H1 (cell line): ENCODE measurements around the gene SBF2. TPM values are rescaled to one million over a fixed set of nuclear protein-coding genes. Genes with fewer than 3 reads are reported as not detected.

Source experiments
- CTCF ChIA-PET: fragments of 300-600 bp; sonication (Branson Sonifier 250); formaldehyde crosslinking; loops from one replicate; lab custom pipeline; 2021; ENCODE audit not compliant: partially characterized antibody; lab: Charles Lee
- POLR2A ChIA-PET: fragments of 300-600 bp; sonication (Branson Sonifier 250); formaldehyde crosslinking; loops from one replicate; lab custom pipeline; 2021; ENCODE audit warnings: inconsistent platforms; ENCODE audit not compliant: partially characterized antibody; lab: Charles Lee
- DNase-seq, 2 experiments: peaks; one replicate each; pipeline versions ENCODE4 v3.0.0 to v3.0.0-alpha.2; 2010 to 2022; ENCODE audit warnings: low spot score in 2 of 2, low read depth in 1 of 2, mixed read lengths in 1 of 2
- FAIRE-seq: peaks from 2 replicates; lab custom pipeline; 2011; peaks lifted over from hg19 to GRCh38; lab: Jason Lieb, UNC
- H2AFZ ChIP-seq: 2 replicates; pipeline ENCODE4 v1.8.1; 2012; ENCODE audit warnings: low read length, inconsistent platforms
- H2AK5ac ChIP-seq: 2 replicates; pipeline ENCODE4 v1.6.1; 2013; ENCODE audit warnings: low read depth, low read length
- H2BK120ac ChIP-seq: replicated peaks from 2 replicates; pipeline ENCODE3; 2013; ENCODE audit warnings: low read depth, low read length, inconsistent platforms
- H2BK12ac ChIP-seq: 2 replicates; pipeline ENCODE4 v1.6.1; 2013; ENCODE audit warnings: low read depth, low read length
- H2BK15ac ChIP-seq: 2 replicates; pipeline ENCODE4 v1.6.1; 2013; ENCODE audit warnings: low read length
- H2BK20ac ChIP-seq: 2 replicates; pipeline ENCODE4 v1.6.1; 2013; ENCODE audit warnings: low read length
- H2BK5ac ChIP-seq: 2 replicates; pipeline ENCODE4 v1.6.1; 2013; ENCODE audit warnings: low read depth, low read length
- H3K14ac ChIP-seq: 2 replicates; pipeline ENCODE4 v1.6.1; 2013; ENCODE audit warnings: inconsistent platforms; ENCODE audit not compliant: insufficient read length
- H3K18ac ChIP-seq: 2 replicates; pipeline ENCODE4 v1.6.1; 2013; ENCODE audit warnings: low read length; ENCODE audit errors: extremely low read depth
- H3K23ac ChIP-seq: 2 replicates; pipeline ENCODE4 v1.6.1; 2013; ENCODE audit warnings: inconsistent platforms; ENCODE audit not compliant: insufficient read length
- H3K23me2 ChIP-seq: 2 replicates; pipeline ENCODE4 v1.6.1; 2013; ENCODE audit warnings: low read depth, low read length
- H3K27ac ChIP-seq: 2 replicates; pipeline ENCODE4 v1.6.1; 2011; ENCODE audit warnings: low read depth, low read length, inconsistent platforms
- H3K27me3 ChIP-seq, 4 experiments: replicated peaks in 1 of 4; 1 replicate in 1 of 4; 2 replicates in 3 of 4; pipeline versions ENCODE4 v1.6.1 to v1.8.1; 2011 to 2013; ENCODE audit warnings: low read length in 3 of 4, mild to moderate bottlenecking in 3 of 4, inconsistent platforms in 2 of 4, mixed read lengths in 2 of 4, moderate library complexity in 1 of 4; ENCODE audit not compliant: control insufficient read depth in 3 of 4, insufficient read depth in 3 of 4; ENCODE audit errors: extremely low read depth in 1 of 4
- H3K36me3 ChIP-seq, 4 experiments: 2 replicates each; pipeline versions ENCODE4 v1.6.1 to v1.8.1; 2011 to 2013; ENCODE audit warnings: mild to moderate bottlenecking in 4 of 4, low read length in 3 of 4, moderate library complexity in 2 of 4, control low read depth in 1 of 4, inconsistent platforms in 1 of 4; ENCODE audit not compliant: insufficient read depth in 4 of 4, control insufficient read depth in 2 of 4
- H3K4ac ChIP-seq: replicated peaks from 2 replicates; pipeline ENCODE3; 2013; ENCODE audit warnings: low read length, low read depth, mixed read lengths, inconsistent platforms; ENCODE audit not compliant: insufficient read length
- H3K4me1 ChIP-seq, 4 experiments: replicated peaks in 1 of 4; 1 replicate in 1 of 4; 2 replicates in 3 of 4; pipeline versions ENCODE4 v1.6.1 to v1.8.1; 2011 to 2013; ENCODE audit warnings: low read length in 3 of 4, inconsistent platforms in 2 of 4, mixed read lengths in 1 of 4; ENCODE audit not compliant: insufficient read depth in 4 of 4, control insufficient read depth in 3 of 4
- H3K4me2 ChIP-seq, 2 experiments: 2 replicates each; pipeline versions ENCODE4 v1.6.1 to v1.8.1; 2011 to 2013; ENCODE audit warnings: low read depth in 2 of 2, low read length in 2 of 2, control low read depth in 1 of 2, inconsistent platforms in 1 of 2, mild to moderate bottlenecking in 1 of 2; ENCODE audit not compliant: insufficient read depth in 1 of 2
- H3K4me3 ChIP-seq, 4 experiments: fragments of 200-600, 300-600 bp in 1 of 4; sonication (generic), shearing (Covaris generic), sonication (Bioruptor Twin) in 1 of 4; 2 replicates each; pipeline versions ENCODE4 v1.5.1 to v1.8.1; 2011 to 2016; ENCODE audit warnings: low read length in 4 of 4, low read depth in 3 of 4, control low read depth in 2 of 4, inconsistent platforms in 2 of 4, mild to moderate bottlenecking in 2 of 4, mixed read lengths in 1 of 4, moderate library complexity in 1 of 4; ENCODE audit not compliant: insufficient read depth in 2 of 4; ENCODE audit errors: extremely low read depth in 1 of 4
- H3K56ac ChIP-seq: replicated peaks from 2 replicates; pipeline ENCODE3; 2013; ENCODE audit warnings: low read depth, mild to moderate bottlenecking, mixed read lengths, low read length, inconsistent platforms; ENCODE audit not compliant: insufficient read length
- H3K79me1 ChIP-seq: 2 replicates; pipeline ENCODE4 v1.6.1; 2013; ENCODE audit warnings: low read depth, low read length, control low read depth
- H3K79me2 ChIP-seq, 2 experiments: 2 replicates each; pipeline versions ENCODE4 v1.6.1 to v1.8.1; 2012 to 2013; ENCODE audit warnings: low read length in 2 of 2, mild to moderate bottlenecking in 2 of 2, inconsistent platforms in 1 of 2; ENCODE audit not compliant: insufficient read depth in 2 of 2, control insufficient read depth in 1 of 2
- H3K9ac ChIP-seq, 4 experiments: replicated peaks in 1 of 4; 1 replicate in 1 of 4; 2 replicates in 3 of 4; pipeline versions ENCODE4 v1.6.1 to v1.8.1; 2011 to 2013; ENCODE audit warnings: low read depth in 3 of 4, low read length in 3 of 4, control low read depth in 2 of 4, mild to moderate bottlenecking in 2 of 4, moderate library complexity in 2 of 4, inconsistent platforms in 1 of 4; ENCODE audit errors: extremely low read depth in 1 of 4
- H3K9me3 ChIP-seq, 2 experiments: 2 replicates each; pipeline versions ENCODE4 v1.6.1 to v1.8.1; 2012 to 2013; ENCODE audit warnings: mild to moderate bottlenecking in 2 of 2, moderate library complexity in 2 of 2, control low read depth in 1 of 2, inconsistent platforms in 1 of 2, low read depth in 1 of 2, low read length in 1 of 2, mixed read lengths in 1 of 2; ENCODE audit not compliant: insufficient read depth in 2 of 2
- H4K20me1 ChIP-seq, 2 experiments: replicated peaks in 1 of 2; 2 replicates each; pipeline versions ENCODE3 to v1.8.1; 2011 to 2013; ENCODE audit warnings: inconsistent platforms in 2 of 2, low read length in 2 of 2, mild to moderate bottlenecking in 1 of 2; ENCODE audit not compliant: insufficient read depth in 2 of 2, control insufficient read depth in 1 of 2
- H4K5ac ChIP-seq: 2 replicates; pipeline ENCODE4 v1.6.1; 2013; ENCODE audit warnings: low read length, low read depth, mixed read lengths, inconsistent platforms; ENCODE audit not compliant: insufficient read length
- H4K8ac ChIP-seq: 2 replicates; pipeline ENCODE4 v1.8.0; 2013; ENCODE audit warnings: mild to moderate bottlenecking, moderate library complexity, low read length, inconsistent platforms; ENCODE audit not compliant: insufficient read depth; ENCODE audit errors: extremely low read depth
- H4K91ac ChIP-seq: replicated peaks from 2 replicates; pipeline ENCODE3; 2013; ENCODE audit warnings: low read length, mixed read lengths, inconsistent platforms; ENCODE audit not compliant: insufficient read length
- MAX ChIP-seq: IDR thresholded peaks from 2 replicates; pipeline ENCODE4 v1.6.1; 2012; ENCODE audit warnings: inconsistent platforms
- TCF12 ChIP-seq: IDR thresholded peaks from 2 replicates; pipeline ENCODE4 v1.6.1; 2011; ENCODE audit warnings: low read depth, mild to moderate bottlenecking, low read length
- WGBS, 2 experiments: shearing (Covaris generic) in 1 of 2; methylation state at CpG; one replicate each; pipeline versions ENCODE4 v1.1.6 to v1.1.7; 2013 to 2015; ENCODE audit warnings: low lambda C conversion rate in 2 of 2, mixed read lengths in 2 of 2, inconsistent platforms in 1 of 2, low coverage in 1 of 2, missing lambda C conversion rate in 1 of 2; ENCODE audit not compliant: insufficient replicate concordance in 2 of 2, insufficient coverage in 1 of 2, insufficient read length in 1 of 2; ENCODE audit errors: extremely low coverage in 1 of 2, missing lambda C conversion rate in 1 of 2; 5-methylcytosine and 5-hydroxymethylcytosine counted together
- polyA plus RNA-seq, 7 experiments: library from polyadenylated mRNA; depleted of rRNA in 3 of 7; stranded (reverse) in 5 of 7; unstranded in 2 of 7; fragments of >200 nt in 5 of 7; fragments of 200-250 nt in 2 of 7; gene quantifications; 1 replicate in 5 of 7; 2 replicates in 1 of 7; 4 replicates in 1 of 7; pipeline versions ENCODE4 v1.2.1 to v1.2.3, GENCODE V29; 2011 to 2013; ENCODE audit warnings: missing spikeins in 2 of 7, mixed read lengths in 2 of 7
- total RNA-seq: library from RNA; stranded (reverse); fragmentation: NEBNext Ultra II Directional; extraction: Animal tissue kit (Norgen Biotek cat#: 25700); gene quantifications from 2 replicates; pipeline ENCODE4 v1.2.1, GENCODE V29; 2021

SBF2 gene
- total and polyA plus RNA-seq, 2 of the 8 experiments (the other 6 are each of a cell fraction or from before 2014, with no cell fraction given): 36.7 to 50.5 TPM

DNA sequence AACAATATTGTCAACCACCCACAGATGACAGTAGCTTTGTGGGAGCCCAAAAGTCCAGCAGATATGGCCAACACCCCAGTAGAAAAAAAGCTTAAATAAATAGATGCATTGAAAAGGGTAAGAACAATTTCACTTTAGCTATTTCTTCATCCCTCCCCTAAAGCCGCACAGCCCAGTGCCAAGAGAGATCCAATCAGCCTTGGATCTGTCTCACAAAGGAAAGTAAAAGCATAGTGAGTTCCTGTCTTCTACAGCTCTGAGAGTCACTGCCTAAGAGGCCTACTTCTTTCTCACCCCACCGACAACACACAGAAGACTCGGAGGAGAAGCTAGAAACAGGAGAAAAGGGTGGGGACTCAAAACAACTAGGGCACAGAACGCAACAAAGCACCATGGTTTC is 196.4 kb downstream of the SBF2 start:
- Histone ChIP-seq H4K5ac (no peak overlapping the region), H3K56ac (no peak overlapping the region), H3K27me3 (no peaks in the 10 kb centered on the region), H3K14ac (no peak overlapping the region), H3K4me1 (no peaks in the 10 kb centered on the region), H4K20me1 (no peaks in the 10 kb centered on the region), H3K23me2 (no peaks in the 10 kb centered on the region), H3K4ac (no peak overlapping the region), H2AFZ (no peak overlapping the region), H3K9me3 (peaks cover 5 to 6% of the 10 kb centered on the region in 2 experiments; a peak in 2 of 4 replicates), H3K18ac (no peak overlapping the region), H3K4me2 (no peak overlapping the region), H3K27ac (no peak overlapping the region), H2AK5ac (no peak overlapping the region), H4K8ac (no peak overlapping the region), H3K4me3 (no peak overlapping the region), H2BK5ac (no peak overlapping the region), H3K9ac (no peak overlapping the region), H3K79me2 (no peaks in the 10 kb centered on the region), H3K23ac (no peak overlapping the region), H4K91ac (no peak overlapping the region), H2BK20ac (no peak overlapping the region; the same call in 1 of the 2 replicates), H3K36me3 (peaks cover 0 to 11% (median 0%) of the 10 kb centered on the region in 4 experiments; a peak in 2 of 8 replicates), H3K79me1 (no peaks in the 10 kb centered on the region), H2BK12ac (no peak overlapping the region), H2BK15ac (no peak overlapping the region), H2BK120ac (no peak overlapping the region)
- TF ChIP-seq TCF12 (no peak), MAX (no peak)
- POLR2A ChIA-PET: no interaction called here
- CTCF ChIA-PET: interaction anchor here (0.8 kb wide), 1 partner anchor 259 kb away, joined by 4 read pairs; no protein-coding TSS in a partner anchor
- WGBS, 2 experiments: 98% methylated on average over 4 of the region's 4 CpGs; no CpG with 5 or more reads in 1 of the 2 experiments
- FAIRE-seq (no peak), DNase-seq (no peak)
